LHCN-M2 (cell line): ENCODE measurements around the gene GATA3. TPM values are rescaled to one million over a fixed set of nuclear protein-coding genes. Genes with fewer than 3 reads are reported as not detected.

Source experiments
- DNase-seq: peaks from one replicate; pipeline ENCODE4 v3.0.0-alpha.2; 2012; ENCODE audit warnings: low read depth
- total RNA-seq: library from RNA; depleted of rRNA; stranded (reverse); fragments of >200 nt; gene quantifications from 2 replicates; pipeline ENCODE4 v1.2.3, GENCODE V29; 2014

Gene GATA3
- total RNA-seq, 1 experiment from 2014 or later: not detected

- no peak for DNase-seq
These were observed 45.9 kb downstream of the GATA3 start for GRCh38 chr10:8100366-8100765.

- DNase-seq: no peak
These were observed 48.4 kb downstream of the GATA3 start for GRCh38 chr10:8102708-8103401.

DNA sequence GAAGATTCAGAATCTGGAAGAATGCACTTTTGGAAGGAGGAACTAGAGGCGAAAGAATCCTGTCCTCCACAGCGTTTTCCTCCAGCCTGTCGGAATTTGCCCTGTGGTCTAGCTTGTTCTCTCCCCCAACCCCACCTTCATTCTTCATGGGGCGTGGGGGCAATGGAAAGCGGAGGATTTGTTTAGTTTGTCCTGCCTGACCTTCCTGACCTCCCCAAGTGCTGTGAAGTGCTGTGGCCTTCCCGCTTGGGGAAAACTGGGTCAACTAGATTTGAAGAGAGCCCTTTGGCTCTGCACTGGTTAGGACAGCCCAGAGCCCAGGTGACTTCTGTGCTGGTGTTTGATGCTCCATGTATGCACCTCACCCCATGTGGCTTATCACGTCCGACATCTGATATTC, 49.1 kb downstream of the GATA3 start:
- no peak for DNase-seq

GRCh38 chr10:8104005-8104404, 49.5 kb downstream of the GATA3 start:
- DNase-seq: no peak

GRCh38 chr10:8104721-8105120, 50.2 kb downstream of the GATA3 start:
- DNase-seq: no peak

DNA sequence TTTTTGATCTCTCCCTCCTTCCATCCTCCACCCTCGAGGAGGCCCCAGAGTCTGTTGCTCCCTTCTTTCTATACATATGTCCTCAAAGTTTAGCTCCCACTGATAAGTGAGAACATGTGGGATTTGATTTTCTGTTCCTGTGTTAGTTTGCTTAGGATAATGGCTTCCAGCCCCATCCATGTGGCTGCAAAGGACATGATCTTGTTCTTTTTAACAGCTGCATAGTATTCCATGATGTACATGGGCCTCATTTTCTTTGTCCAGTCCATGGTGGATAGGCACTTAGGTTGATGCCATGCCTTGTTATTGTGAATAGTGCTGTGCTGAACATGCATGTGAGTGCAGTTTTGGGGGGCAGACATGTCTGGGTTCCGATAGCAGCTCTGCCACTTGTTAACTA, 51.4 kb downstream of the GATA3 start:
- DNase-seq: no peak

DNA sequence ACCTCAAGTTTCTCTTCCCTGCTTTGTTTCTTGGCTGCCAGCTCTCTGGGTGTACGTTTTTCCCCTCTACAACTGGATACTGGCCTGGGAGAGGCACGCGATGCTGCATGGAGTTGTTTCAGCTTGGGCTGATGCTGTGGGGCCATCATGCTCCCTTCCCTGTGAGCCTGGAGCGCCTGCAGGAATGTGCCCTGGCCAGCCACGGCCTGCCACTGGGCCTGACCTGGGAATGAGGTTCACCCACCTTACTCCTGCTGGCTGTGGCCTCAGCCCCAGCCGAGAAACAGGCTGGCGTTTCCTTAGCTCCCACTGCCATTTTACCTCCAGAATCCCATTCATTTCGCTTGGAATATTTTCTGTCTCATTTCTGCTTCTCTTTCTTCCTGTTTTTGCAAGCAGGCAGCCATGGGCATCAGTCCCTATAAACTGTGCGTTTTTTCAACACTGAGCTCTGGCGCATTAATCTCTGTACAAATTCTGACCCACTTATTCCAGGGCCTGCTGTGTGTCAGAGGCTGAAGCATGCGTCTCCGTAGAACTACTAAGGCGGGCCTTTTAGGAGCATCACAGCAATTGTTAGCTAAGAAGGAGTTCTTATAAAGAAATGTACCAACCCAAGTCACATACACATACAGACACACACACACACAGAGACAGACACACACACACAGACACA, 57.9 kb downstream of the GATA3 start:
- DNase-seq: no peak

GRCh38 chr10:8112942-8113442, 58.5 kb downstream of the GATA3 start:
- DNase-seq: no peak

GRCh38 chr10:8113616-8114015, 59.1 kb downstream of the GATA3 start:
- DNase-seq: no peak

DNA sequence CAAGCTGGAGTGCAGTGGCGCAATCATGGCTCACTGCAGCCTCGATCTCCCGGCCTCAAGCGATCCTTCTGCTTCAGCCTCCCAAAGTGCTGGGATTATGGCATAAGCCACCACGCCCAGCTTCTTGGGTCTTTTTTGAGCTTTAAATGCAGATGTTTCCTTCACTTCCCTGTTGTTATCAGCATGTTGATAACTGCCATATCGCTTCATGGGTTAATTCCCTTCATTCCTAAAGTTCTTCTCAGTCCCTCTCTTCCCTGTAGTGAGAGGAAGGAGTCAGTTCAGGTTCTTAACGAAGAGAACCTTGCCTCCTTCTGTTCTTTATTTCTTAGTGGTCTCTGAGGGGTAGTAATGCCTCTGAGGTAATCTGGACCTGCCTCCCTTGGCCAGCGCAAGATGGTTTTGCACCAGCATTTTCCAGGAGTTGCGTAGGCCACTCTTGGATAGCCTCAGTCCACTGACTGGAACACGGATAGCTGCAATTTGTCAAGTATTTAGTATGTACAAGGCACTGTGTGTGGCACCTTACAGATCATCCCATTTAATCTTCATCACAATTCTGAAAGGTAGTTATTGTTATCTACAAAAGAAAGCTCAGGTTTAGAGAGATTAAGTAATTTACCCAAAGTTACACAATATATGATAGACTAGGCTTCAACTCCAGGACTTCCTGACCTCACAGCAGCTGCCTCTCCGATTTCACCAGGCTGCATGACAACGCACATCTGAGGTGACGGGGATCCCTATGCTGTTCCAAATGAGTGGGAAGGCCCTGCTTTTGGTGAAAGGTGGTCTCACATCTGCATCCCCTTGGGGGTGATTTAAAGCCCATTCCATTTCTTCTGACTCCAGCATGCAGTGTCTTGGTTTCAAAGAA, 60.5 kb downstream of the GATA3 start:
- no peak for DNase-seq

DNA sequence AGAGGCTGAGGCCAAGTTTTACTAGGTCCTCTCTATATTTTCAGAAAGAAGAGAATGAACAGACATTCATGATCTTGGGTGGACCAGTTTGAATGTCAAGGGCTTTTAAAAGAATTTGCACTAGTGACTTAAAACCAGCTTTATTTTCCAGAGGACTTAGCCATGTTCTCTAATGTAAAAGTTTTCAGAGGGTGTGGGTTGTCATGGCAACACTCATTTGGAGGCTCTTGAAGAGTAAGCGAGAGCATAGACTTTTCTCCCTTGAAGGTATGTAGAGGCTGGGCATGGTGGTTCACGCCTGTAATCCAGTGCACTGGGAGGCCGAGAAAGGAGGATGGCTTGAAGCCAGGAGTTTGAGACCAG, 61.1 kb downstream of the GATA3 start:
- no peak for DNase-seq

GRCh38 chr10:8116474-8116873, 62.0 kb downstream of the GATA3 start:
- no peak for DNase-seq

- no peak for DNase-seq
These were observed 62.5 kb downstream of the GATA3 start for GRCh38 chr10:8116926-8117493.

DNA sequence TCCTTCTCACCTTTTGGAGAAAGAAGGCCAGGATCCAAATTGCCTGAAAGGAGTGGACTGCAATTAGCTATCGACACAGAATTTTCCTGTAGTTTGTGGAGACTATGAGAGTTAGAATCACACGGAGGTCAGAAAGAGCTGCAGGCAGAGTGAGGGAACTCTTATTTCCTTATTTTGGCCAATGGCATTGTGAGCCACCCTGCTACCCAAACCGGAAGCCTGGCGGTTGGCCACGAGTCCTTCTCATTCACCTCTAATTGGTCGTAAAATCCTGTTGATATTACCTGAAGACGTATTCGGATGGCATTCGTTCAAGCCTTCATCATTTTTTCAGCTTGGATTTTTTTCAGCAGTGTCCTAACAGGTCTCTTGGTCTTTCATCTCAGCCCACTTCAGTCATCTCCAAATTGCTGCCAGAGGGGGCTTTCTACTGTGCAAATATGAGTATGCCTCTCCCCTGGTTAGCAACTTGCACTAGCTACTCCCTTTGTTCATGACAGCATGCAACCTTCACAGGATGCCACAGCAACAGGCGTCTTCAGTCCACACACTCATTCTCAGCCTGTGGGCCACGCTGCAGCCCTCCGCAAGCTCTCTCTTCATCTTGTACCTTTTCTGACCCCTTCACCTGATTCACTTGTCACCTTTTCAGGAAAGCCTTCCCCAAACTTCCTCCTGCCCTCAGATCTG, 66.9 kb downstream of the GATA3 start:
- DNase-seq: no peak

DNA sequence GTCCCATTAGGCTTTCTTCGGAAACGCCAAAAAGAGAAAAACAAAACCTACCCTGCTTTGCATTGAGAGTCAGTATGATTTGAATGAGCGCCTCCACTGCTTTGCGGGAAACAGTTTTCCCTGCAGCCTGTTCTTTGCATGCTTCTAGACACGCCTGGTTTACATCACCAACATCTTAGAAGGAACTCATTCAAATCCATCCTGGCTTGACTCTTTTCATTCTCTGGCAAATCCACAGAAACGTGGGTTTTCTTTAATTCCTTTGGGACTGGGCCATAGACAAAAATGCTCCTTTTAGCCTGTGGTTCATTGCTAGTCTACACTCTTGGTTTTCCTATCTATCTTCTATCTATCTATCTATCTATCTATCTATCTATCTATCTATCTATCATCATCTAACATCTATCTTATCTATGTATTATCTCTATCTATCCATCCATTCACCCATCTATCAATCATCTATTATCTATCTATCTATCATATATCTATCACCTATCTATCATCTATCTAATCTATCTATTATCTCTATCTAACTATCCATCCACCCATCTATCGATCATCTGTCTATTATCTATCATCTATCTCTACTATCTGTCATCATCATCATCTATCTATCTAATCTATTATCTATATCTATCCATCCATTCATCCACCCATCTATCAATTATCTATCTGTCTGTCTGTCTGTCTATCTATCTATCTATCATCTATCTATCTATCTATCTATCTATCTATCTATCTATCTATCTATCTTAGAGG, 68.3 kb downstream of the GATA3 start:
- no peak for DNase-seq

- DNase-seq: no peak
These were observed 69.9 kb downstream of the GATA3 start for GRCh38 chr10:8124436-8124835.
